Breast epithelium (tissue), 3 donors: ENCODE data around the gene MDC1.
A peak's percentile ranks its signal among the peaks of the same experiment; 100 is the strongest.
"Not testable (repeated sequence)": the region's sequence is repeated elsewhere in the genome, so short reads cannot be mapped to it uniquely, and the experiment has no call there.

Source experiments
- POLR2AphosphoS5 ChIP-seq, 3 donors: sonication (generic); formaldehyde crosslinking; IDR thresholded peaks; one replicate each; pipeline ENCODE4 v1.6.1; 2017; ENCODE audit warnings: antibody characterized with exemption in 3 of 3
- TF ChIP-seq, protein P1 (sequence below), 3 donors: fragments of 450-650 bp; IDR thresholded peaks; one replicate each; pipeline ENCODE4 v1.5.1; 2016 to 2017; ENCODE audit warnings: antibody characterized with exemption in 3 of 3, mild to moderate bottlenecking in 3 of 3, moderate library complexity in 3 of 3

DNA sequence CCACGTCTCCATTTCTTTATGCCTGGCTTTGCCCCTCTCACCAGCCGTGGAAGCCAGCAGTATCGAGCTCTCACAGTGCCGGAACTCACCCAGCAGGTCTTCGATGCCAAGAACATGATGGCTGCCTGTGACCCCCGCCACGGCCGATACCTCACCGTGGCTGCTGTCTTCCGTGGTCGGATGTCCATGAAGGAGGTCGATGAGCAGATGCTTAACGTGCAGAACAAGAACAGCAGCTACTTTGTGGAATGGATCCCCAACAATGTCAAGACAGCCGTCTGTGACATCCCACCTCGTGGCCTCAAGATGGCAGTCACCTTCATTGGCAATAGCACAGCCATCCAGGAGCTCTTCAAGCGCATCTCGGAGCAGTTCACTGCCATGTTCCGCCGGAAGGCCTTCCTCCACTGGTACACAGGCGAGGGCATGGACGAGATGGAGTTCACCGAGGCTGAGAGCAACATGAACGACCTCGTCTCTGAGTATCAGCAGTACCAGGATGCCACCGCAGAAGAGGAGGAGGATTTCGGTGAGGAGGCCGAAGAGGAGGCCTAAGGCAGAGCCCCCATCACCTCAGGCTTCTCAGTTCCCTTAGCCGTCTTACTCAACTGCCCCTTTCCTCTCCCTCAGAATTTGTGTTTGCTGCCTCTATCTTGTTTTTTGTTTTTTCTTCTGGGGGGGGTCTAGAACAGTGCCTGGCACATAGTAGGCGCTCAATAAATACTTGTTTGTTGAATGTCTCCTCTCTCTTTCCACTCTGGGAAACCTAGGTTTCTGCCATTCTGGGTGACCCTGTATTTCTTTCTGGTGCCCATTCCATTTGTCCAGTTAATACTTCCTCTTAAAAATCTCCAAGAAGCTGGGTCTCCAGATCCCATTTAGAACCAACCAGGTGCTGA, 7.0 kb upstream of the MDC1 start:
- TF ChIP-seq, protein P1, sequence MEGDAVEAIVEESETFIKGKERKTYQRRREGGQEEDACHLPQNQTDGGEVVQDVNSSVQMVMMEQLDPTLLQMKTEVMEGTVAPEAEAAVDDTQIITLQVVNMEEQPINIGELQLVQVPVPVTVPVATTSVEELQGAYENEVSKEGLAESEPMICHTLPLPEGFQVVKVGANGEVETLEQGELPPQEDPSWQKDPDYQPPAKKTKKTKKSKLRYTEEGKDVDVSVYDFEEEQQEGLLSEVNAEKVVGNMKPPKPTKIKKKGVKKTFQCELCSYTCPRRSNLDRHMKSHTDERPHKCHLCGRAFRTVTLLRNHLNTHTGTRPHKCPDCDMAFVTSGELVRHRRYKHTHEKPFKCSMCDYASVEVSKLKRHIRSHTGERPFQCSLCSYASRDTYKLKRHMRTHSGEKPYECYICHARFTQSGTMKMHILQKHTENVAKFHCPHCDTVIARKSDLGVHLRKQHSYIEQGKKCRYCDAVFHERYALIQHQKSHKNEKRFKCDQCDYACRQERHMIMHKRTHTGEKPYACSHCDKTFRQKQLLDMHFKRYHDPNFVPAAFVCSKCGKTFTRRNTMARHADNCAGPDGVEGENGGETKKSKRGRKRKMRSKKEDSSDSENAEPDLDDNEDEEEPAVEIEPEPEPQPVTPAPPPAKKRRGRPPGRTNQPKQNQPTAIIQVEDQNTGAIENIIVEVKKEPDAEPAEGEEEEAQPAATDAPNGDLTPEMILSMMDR (IDR thresholded peaks at IDR 0.05) = not testable (repeated sequence)
- peak in 1 of 3 donors; percentile 17 for TF ChIP-seq POLR2AphosphoS5 (IDR thresholded peaks at IDR 0.05)
